Endometrium (tissue), 2 donors: ENCODE measurements around the gene NDEL1.
"Not testable (repeated sequence)": the region's sequence is repeated elsewhere in the genome, so short reads cannot be mapped to it uniquely, and the experiment has no call there.

Source experiments
- FAIRE-seq: peaks from 2 replicates; lab custom pipeline; 2012; peaks lifted over from hg19 to GRCh38; lab: Jason Lieb, UNC
- donor health status: control.
- donor health status: control.

NDEL1 gene, protein sequence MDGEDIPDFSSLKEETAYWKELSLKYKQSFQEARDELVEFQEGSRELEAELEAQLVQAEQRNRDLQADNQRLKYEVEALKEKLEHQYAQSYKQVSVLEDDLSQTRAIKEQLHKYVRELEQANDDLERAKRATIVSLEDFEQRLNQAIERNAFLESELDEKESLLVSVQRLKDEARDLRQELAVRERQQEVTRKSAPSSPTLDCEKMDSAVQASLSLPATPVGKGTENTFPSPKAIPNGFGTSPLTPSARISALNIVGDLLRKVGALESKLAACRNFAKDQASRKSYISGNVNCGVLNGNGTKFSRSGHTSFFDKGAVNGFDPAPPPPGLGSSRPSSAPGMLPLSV

DNA sequence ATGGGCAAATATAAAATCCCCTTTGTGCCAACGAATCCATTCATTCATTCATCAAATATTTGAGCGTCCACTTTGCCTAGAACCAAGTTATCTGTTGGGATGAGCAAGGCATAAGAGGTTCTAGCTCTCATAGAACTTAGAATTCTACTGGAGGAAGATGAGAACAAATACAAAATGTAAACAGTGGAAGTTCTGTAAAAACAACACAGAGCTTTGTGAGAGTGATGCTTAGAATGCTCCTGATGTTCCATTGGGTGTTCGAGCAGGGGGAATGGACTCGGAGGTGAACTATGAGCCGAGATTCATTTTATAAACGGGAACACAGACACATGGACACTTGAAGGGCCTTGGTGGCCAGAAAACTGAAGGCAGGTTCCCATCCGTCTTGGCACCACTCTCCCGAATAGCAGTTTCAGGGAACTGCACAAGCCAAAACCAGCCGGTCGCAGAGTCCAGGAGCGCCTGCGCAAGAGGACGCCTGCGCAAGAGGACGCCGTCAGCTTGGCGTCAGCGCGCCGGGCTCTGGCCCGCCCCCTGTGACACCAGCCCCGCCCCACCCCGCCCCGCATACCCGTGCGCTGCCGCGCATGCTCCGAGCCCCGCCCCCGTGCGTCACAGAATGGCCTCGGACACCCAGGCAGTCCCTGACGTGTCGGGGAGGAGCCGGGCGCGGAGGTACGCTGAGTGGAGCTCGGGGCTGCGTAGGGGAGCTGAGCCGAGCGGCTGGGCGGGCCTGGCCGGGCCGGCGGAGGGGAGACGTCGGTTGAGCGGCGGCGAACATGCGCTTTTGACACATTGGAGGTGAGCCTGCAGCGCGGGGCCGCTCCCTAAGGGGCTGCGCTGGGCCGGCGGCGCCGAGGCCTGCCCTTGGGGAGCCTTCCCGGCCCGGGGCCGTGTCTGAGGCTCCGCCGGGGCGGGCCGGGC lies at the start of gene NDEL1:
Gene NDEL1 (plus strand): TSS at position 640 of the 924 bp plus-strand sequence. CDS start 8,388 bp downstream, outside the sequence.
- no peak for FAIRE-seq

DNA sequence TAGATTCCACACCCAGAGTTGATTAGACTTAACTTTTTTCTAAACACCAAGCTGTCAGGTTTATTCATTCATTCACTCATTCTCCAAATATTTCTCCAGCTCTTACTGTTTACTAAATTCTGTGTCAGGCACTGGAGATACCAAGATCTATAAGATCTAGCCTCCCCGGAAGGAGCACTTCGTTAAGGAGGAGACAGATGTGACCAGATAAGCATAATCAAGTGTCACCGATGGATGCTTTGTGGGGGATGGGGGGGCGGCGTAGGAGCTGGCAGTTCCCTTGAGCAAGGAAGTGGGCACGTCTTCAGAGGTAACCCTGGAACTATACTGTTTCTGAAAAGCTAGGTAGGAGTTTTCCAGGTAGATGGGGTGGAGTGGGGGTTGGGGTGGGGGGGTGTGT lies 48.8 kb upstream of the NDEL1 start:
- FAIRE-seq: no peak

DNA sequence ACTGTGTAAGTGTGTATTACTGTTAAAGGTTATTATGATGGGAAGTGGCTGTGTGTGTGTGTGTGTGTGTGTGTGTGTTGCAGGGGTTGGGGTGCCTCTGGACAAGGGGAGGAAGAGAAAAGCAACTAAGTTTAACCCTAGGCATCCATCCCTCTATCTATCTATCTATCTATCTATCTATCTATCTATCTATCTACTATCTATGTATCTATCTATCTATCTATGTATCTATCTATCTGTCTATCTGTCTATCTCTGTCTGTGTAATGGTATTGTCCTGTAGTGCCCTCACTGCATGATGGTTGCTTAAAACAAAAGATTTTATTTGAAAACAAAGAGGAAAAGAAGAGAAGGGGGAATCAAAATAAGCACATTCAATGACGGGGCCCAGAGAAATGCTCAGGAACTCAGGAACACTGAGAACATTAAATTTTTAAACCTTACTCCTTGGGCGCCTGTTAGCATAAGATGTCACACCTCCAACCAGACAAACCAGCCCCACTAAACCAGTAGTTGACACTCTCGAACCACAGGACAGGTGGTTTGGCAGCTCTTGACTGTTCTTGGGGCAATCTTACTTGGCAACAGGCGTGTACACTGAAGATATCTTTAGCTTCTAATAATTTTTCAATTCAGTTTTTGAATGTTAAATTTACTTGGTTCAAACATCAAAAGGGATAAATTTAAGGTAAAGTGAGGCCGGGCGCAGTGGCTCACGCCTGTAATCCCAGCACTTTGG lies 47.6 kb upstream of the NDEL1 start:
- no peak for FAIRE-seq

DNA sequence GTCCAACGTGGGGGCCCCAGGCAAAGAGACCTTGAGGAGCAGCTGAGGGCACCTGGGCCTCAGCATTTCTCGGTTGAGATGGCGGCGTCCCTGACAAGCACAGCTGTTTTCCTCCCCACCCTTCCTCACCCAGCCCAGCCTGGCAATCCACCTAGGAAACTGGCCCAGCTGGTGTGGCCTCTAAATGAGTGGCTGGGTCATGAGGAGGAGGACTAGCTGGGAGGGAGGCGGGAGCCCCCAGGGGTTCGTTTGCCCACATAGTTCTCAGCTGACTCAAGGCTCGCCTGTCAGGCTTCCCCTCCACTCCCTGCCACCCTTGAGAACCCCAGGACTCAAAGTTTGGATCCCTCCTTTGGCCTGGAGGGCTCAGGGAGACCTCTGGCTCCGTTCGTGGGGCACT lies 44.0 kb upstream of the NDEL1 start:
- FAIRE-seq: no peak

DNA sequence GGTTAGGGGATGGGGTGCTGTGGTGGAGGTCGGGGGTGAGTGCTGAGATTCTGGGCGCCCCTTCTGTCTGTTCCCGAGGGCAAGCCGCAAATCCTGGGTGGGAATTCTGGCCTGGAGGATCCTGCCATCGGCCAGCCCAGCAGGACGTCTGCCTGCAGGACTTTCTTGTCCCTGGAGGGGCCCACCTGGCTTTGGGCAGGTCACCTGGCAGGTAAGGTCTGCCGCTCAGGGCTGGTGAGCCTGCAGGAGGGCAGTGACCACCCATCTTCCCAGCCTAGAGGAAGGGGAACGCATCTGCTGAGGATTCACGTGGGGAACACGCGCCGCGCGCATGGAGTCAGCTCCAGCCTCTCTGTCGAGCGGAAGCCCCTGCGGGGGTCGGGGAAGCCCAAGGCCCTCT lies 43.4 kb upstream of the NDEL1 start:
- FAIRE-seq: no peak

GRCh38 chr17:8392674-8393469 lies 42.8 kb upstream of the NDEL1 start:
- FAIRE-seq: no peak

DNA sequence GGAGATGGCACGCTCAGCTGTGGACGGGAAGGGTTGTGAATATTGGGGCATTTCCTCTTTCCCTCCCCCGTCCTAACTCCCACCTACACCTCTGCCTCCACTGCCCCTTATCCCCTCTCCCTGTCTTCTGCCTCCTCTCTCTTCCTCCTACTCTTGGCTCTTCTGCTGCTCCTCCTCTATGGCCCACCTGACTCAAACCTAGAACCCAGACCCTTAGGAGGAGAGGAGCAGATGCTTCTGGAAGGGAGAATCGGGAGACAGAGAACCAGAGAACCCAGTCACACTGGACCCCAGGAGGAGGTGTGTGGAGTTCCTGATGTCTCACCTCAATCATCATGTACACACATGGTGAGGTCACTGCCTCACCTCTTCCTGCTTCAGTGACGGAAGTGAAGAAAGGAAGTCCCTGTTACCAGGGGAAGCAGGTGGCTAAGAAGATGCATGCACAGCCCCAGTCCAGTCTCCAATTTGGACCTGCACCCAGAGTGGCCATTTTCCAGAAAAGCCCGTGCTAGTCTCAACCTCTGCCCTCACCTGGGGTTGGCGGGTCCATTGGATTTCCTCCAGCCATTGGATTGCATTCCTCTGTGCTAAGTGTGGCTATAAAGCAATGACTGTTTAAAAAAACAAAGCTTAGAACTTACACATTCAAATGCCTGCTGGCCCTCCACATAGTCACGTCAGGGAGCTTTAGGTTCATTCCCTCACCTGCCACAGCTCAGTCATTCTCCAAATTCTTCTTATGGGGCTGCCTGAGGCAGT lies 42.0 kb upstream of the NDEL1 start:
- no peak for FAIRE-seq

DNA sequence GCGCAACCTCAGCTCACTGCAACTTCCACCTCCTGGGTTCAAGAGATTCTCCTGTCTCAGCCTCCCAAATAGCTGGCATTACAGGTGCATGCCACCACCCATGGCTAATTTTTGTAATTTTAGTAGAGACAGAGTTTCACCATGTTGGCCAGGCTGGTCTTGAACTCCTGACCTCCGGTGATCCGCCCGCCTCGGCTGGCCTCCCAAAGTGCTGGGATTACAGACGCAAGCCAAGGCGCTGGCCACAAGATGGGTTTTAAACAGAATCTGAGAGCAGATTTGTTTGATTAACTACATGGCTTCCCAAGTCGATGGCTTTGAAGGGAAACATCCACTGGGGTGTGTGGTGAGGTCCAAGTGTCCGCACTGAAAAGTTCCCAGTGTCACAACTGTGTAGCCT lies 41.2 kb upstream of the NDEL1 start:
- FAIRE-seq: not testable (repeated sequence)

DNA sequence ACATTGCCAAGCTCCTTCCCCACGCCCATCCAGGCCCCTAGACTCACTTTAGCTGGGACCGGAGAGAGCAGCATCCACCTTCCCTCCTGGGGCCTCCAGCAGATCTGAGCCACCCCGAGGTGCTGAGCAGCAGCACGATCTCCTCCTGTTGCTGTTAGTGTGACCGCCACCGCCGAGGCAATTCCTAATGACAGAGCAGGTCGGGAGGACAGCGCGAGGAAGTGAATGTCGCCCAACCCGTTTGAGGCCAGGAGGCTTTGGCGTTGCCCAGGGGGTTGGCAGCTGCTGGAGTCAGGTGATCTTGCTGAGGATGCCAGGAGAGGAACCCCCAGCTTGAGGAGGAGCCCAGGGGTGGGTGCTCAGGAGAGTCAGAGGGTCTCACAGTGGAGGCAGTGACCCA lies 38.0 kb upstream of the NDEL1 start, which contains the start of gene RNF222:
Gene RNF222 (minus strand): TSS at position 192 of the 400 bp plus-strand sequence. CDS start 4,366 bp downstream, outside the sequence.
- FAIRE-seq: no peak

DNA sequence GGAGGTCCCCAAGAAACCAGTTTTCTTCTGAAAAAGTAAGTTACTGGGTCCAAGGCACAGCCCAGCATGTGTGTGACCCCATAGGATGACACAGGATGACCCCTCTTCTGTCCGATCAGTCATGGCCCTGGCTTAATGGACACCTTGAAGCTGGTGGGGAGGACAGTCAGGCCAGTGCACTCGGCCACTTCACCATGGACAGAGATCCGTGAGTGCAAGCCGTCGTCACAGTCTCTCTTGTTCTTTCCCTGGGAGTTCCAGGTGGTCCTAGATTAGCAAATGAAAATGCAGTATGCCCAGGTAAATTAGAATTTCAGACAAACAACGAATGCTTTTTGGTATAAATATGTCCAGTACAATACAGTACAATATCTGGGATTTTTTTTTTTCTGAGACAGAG lies 36.7 kb upstream of the NDEL1 start:
- no peak for FAIRE-seq

DNA sequence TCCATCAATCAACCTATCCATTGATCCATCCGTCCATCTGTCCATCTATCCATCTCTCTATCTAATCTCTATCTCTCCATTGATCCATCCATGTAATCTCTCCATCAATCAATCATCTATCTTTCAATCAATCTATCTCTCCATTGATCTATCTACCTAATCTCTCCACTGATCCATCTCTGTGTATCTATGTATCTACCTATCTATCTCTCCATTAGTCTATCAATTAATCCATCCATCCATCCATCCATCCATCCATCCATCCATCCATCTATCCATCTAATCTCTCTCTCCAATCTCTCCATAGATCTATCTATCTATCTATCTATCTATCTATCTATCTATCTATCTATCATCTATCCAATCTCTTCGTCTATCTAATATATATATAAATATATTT lies 34.6 kb upstream of the NDEL1 start:
- no peak for FAIRE-seq

DNA sequence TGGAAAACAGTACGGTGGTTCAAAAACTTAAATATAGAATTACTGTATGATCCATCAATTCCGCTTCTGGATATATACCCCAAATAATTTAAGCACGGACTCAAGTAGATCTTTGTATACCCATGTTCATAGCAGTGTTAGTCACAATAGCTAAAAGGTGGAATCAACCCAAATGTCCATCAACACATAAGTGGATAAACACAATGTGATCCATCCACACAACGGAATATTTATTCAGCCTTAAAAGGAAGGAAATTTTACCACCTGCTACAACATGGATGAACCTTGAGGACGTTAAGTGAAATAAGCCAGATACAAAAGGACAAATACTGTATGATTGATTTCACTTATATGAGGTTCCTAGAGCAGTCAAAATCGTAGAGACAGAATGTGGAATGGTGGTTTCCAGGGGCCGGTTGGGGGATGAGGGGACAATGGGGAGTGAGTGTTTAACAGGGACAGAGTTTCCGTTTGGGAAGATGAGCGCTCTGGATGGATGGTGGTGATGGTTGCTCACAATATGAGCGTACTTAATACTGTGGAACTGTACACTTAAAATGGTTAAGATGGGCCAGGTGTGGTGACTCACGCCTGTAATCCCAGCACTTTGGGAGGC lies 32.7 kb upstream of the NDEL1 start:
- FAIRE-seq: no peak

- no peak for FAIRE-seq
Measured at GRCh38 chr17:8405499-8406016, 30.1 kb upstream of the NDEL1 start.

- FAIRE-seq: no peak
Measured at GRCh38 chr17:8406174-8406573, 29.5 kb upstream of the NDEL1 start.

- no peak for FAIRE-seq
Measured at GRCh38 chr17:8408371-8408770, 27.3 kb upstream of the NDEL1 start.

DNA sequence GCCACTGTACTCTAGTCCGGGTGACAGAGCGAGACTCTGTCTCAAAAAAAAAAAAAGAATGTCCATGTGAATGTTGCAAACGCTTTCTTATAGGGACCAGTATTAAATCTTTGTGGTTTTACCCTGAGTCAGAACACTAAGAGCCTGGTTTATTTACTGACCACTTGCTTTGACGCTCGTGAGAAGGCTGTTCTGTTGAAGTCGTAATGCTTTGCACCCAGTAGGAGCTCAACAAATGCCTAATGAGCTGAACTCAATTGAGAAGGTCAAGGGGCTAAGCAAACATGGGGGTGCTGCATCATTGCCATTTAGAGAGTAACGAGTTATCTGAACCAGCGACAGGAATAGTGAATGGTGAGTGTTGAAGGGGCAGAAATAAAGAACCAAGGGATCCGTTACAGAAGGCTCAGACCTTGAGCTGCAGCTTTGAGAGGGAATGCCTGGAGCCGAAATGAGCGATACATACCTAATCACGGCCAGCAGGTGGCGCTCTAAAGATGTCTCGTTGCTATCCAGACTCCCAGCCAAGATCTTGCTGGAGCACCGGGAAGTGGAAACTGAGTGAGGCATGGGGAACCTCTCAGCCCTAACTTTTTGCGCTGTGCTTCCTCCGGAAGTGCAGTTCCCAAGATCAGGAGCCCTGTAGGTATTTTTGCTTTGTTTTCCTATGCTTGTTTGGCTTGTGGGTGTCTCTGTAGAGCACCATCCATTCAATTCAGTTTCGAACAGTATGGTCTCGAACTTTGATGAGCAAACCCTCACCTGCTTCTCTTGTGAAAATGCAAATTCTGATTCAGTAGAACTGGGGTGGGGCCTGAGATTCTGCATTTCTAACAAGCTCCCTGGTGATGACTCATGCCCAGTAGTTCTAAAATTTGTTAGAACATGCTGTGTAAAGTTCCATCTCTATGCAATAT lies 25.5 kb upstream of the NDEL1 start:
- FAIRE-seq: peak; percentile 84

GRCh38 chr17:8410883-8411238 lies 24.8 kb upstream of the NDEL1 start:
- FAIRE-seq: no peak

GRCh38 chr17:8412089-8412488 lies 23.6 kb upstream of the NDEL1 start:
- no peak for FAIRE-seq

DNA sequence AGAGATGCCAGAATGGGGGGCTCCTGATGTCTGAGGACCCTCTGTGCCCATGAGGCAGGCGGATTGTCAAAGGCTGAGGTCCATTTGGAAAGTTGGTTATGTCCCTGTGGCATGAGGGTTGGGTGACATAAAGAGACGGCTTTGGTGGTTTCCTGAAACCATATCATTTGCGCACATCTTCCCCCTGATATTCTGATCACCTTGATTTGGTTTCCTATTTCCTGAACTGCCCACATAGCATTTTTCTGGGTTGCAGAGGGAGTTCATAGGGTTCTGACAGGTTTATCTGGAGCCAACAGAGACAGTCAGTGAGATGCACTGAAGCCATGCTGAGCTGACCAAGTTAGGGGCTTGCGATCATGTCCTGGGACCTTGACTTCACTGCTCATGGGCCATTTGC lies 22.4 kb upstream of the NDEL1 start:
- no peak for FAIRE-seq
